Non-pigmented ciliary epithelial cell (primary cell): ENCODE results near the gene DYNLT1.
"Not testable (repeated sequence)": the region's sequence is repeated elsewhere in the genome, so short reads cannot be mapped to it uniquely, and the experiment has no call there.

ENCODE experiments used
- DNase-seq: peaks from one replicate; pipeline ENCODE4 v3.0.0-alpha.2; 2010; ENCODE audit warnings: low read depth

DYNLT1 gene

GRCh38 chr6:158663625-158664165 lies 19.2 kb upstream of the DYNLT1 start:
- DNase-seq, result no peak

- no peak for DNase-seq
Measured at GRCh38 chr6:158662954-158663624, 18.5 kb upstream of the DYNLT1 start.

GRCh38 chr6:158662607-158662953 lies 18.0 kb upstream of the DYNLT1 start:
- no peak for DNase-seq

- DNase-seq, result no peak
Measured at GRCh38 chr6:158661156-158661685, 16.7 kb upstream of the DYNLT1 start.

DNA sequence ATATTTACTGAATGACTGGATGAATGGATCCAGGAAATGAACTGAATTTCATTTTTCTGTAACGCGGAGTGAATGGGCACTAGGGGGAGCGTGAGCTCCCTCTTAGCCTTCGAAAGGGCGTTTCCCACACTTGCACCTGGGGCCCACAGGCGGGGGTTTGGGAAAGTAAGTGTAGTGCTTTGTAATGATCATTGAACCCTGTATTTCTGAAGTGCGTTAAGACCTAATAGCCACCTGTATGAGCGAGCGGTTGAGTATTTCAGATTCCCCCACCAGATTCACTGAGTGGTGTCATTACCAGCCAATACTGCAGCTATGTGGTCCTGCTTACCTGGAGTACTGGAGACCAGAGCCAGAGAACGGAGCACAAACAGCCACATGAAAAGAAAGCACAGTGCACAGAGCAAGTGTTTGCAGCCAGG lies 15.8 kb upstream of the DYNLT1 start:
- DNase-seq, result no peak

GRCh38 chr6:158656986-158657385 lies 12.4 kb upstream of the DYNLT1 start:
- not testable (repeated sequence) for DNase-seq

DNA sequence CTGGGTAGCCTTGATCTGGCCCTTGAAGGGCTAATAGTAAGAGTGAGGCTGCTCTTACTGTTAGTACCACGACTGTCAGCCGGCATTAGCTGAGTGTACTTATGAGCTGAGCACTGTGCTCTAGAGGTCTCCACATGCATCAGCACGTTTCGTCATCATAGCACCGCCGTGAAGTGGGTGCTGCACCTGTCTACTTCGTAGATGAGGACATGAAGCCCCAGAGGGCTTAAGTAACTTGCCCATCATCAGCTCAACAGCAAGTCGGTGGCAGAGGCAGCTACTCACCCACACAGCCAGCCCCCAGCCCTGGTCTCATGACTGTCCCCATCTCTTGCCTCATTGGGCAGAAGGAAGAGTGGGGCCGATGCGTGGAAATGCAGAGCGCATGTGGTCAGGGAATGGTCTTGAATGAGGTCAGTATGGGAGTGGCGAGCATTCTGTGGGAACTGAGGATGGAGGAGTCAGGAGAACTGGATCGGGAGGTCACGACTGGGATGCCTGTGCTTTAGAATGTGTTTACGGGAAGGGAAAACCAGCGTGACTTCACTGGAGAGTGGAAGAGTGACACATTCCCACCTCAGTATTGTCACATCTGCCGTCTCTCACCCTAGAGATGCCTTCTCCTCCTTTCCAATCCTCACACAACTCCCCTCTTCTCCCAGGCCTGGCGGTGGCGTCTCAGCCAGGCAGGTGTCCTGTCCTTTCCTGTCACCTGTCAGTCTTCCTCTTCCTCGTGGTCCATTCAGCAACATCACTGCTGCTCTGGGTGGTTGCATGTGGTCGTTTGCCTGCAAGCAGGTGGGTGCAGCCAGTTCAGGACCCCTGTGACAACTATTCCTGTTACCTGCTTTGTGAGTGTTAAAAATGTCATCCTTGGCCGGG lies 11.3 kb upstream of the DYNLT1 start:
- DNase-seq, result no peak

- no peak for DNase-seq
Measured at GRCh38 chr6:158654960-158655489, 10.5 kb upstream of the DYNLT1 start.

DNA sequence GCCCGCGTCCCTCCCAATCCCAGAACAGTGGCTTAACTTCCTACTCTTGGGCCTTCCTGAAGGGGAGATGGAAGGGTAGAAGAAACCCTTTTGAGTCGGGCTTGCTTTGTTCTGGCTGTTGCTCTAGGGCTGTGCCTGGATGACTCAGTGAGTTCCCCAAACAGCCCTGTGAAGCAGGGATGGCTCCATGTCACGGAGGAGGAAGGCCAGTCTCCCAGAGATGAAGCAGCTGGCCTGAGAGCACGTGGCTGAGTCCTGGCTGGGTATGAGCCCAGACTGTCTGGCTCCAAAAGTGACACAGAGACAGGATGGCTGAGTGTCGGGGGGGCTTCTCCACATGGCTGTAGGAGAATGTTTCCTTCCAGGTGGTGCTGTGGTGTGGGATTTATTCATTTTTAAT lies 10.0 kb upstream of the DYNLT1 start:
- DNase-seq, result no peak

- DNase-seq, result no peak
Measured at GRCh38 chr6:158653577-158654354, 9.2 kb upstream of the DYNLT1 start.

DNA sequence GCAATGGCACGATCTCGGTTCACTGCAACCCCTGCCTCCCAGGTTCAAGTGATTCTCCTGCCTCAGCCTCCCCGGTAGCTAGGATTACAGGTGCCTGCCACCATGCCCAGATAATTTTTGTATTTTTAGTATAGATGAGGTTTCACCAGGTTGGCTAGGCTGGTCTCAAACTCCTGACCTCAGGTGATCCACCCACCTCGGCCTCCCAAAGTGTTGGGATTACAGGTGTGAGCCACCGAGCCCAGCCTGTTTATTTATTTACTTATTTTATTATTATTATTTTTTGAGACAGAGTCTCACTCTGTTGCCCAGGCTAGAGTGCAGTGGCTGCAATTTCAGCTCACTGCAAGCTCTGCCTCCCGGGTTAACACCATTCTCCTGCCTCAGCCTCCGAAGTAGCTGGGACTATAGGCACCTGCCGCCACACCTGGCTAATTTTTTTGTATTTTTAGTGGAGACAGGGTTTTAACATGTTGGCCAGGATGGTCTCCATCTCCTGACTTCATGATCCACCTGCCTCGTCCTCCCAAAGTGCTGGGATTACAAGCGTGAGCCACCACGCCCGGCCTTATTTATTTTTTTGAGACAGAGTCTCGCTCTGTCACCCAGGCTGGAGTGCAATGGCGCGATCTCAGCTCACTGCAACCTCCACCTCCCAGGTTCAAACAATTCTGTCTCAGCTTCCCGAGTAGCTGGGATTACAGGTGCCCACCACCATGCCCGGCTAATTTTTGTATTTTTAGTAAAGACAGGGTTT lies 7.6 kb upstream of the DYNLT1 start:
- DNase-seq, result not testable (repeated sequence)

DNA sequence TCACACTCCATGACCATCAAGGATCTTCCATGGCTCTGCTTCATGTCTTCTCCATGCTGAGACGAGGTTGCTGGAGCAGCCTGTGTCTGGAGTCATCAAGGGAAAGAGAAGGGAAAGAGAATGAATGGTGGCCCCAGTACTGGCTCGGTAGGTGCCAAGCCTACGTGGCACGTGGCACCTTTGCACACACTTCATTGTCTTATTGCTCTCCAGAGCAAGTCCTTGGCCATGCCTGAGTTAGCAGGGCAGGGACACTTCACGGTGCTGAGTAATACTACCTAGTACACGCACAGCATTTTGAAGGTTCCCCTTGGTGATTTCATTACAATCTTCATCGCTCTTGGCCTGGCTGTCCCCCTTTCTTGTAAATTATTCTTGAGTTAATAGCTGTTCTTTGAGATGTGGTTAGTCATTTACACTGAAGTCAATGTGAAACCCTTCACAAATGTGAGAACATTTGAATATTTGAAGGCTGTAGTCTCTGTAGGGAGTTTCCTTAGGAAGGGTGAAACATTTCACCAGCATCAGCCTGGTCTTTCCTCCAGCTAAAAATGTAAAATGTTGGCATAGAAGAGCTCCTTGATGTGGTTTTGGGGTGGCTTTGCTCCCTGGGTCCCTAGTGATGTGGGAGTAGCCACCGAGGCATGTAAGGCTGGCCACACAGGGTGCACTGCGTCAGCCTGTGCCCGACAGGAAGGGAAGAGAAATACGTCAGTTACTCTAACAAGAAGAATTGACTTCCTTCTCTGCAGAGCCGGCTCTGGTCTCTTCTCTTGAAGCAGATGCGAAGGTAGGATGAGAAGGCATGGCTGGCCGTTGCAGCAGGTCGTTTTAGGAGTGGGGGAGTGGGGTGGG lies 5.0 kb upstream of the DYNLT1 start, which contains the start of gene SYTL3:
Gene SYTL3 (plus strand): TSS at position 766 of the 855 bp plus-strand sequence. CDS start 13,215 bp downstream, outside the sequence.
- DNase-seq, result no peak

GRCh38 chr6:158648682-158649131 lies 4.2 kb upstream of the DYNLT1 start:
- peak; percentile 87 for DNase-seq

DNA sequence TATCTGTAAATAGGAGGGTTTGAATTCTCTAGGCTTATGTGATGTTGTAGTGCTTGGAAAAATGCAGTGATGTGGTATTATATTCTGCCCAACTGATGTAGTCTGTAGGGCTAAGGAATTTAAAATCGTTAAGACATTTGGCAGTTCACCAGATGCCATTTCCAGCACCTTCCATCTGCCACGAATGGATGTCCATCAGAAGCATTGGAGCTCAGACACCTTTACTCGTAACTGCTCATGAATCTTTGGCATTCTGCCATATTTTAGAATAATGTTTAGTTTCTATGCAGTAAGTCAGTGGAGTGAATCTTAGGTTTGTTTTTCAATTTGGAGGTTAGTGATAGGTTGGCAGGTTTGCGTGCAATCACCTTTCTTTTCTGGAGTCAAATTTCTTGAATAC lies 3.0 kb upstream of the DYNLT1 start:
- DNase-seq, result no peak

- DNase-seq, result no peak
Measured at GRCh38 chr6:158646023-158646910, 1.7 kb upstream of the DYNLT1 start.

DNA sequence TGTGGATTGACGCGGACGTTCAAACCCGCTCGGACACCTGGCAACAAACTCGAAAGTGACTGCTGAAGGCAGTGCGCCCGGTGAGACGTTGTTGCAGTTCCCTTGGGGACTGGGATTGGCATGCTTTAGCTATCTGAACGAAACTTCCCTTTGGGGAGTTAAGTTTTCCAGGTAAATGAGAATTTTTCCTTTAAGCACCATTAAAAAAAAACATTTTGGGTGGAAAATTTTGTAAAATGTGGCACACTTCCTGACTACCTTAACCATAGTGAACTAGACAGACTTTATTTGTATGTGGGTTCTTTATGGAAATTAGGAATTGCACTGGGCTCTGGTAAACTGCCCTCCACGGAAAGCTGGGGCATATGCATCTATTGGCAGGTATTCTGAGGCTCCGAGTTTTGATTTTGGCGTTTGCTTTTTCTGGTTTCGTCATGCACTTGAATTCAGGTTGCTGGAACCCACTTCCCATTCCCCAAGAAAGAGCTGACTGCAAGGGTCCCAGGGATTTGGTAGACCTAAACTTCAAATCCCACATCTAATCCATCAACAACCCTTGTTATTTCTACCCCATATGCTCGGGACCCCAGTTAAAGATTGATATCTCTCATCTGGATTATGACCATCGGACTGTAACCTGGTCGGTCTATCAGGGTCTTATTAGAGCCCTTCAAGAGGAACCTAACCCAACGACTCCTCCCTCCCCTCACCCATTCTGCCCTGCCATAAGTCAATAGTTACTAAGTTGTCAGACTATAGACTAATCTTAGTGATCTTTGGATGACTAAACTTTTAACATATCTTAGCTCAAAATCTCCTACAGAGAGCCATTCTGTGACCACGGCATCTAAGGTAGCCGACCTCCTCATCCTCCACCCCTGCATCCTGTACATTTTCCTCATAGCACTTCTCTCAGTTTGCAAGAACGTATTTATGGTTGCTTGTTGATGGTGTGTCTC lies 800 bp upstream of the DYNLT1 start:
- no peak for DNase-seq

GRCh38 chr6:158643836-158644230 lies 710 bp downstream of the DYNLT1 start:
- DNase-seq, result no peak
